HepG2 (cell line): ENCODE measurements around the gene SYTL3. TPM values are rescaled to one million over a fixed set of nuclear protein-coding genes. Genes with fewer than 3 reads are reported as not detected.
A peak's percentile ranks its signal among the peaks of the same experiment; 100 is the strongest.
"Not testable (repeated sequence)": the region's sequence is repeated elsewhere in the genome, so short reads cannot be mapped to it uniquely, and the experiment has no call there.

Source experiments
- ATAC-seq: fragments of 200-7000 bp; cut with Tn5 transposase; 3 replicates; pipeline ENCODE4 v1.9.1; 2020; ENCODE audit warnings: mild to moderate bottlenecking, moderate library complexity
- BruUV-seq: library from RNA; stranded (reverse); fragments of 400-500 nt; replicated peaks from 2 replicates; lab custom pipeline; 2021; lab: Mats Ljungman, UMichigan
- CTCF ChIA-PET: fragments of 300-600 bp; formaldehyde crosslinking; extraction: SDS; loops from one replicate; lab custom pipeline; 2021; ENCODE audit warnings: low total read pairs, inconsistent platforms, low intra/inter-chr PET ratio; lab: Yijun Ruan, JAX
- POLR2A ChIA-PET: fragments of 350-600 bp; sonication (Branson Sonifier 250); formaldehyde crosslinking; loops from one replicate; lab custom pipeline; 2020; ENCODE audit warnings: antibody characterized with exemption, inconsistent platforms; lab: Yijun Ruan, JAX
- DNase-seq: peaks from one replicate; pipeline ENCODE4 v3.0.0-alpha.2; 2015; ENCODE audit warnings: low spot score
- FAIRE-seq: peaks from 3 replicates; lab custom pipeline; 2011; peaks lifted over from hg19 to GRCh38; lab: Jason Lieb, UNC
- H2AFZ ChIP-seq: one replicate; pipeline ENCODE4 v1.6.1; 2011; ENCODE audit warnings: low read length, inconsistent platforms
- H3K27ac ChIP-seq: fragments of 300-600 bp; 3 replicates; pipeline ENCODE4 v1.8.0; 2011; ENCODE audit warnings: mixed run types, mild to moderate bottlenecking, mixed read lengths, low read length, inconsistent platforms; ENCODE audit not compliant: insufficient read depth; ENCODE audit errors: extremely low read length
- H3K27me3 ChIP-seq, 2 experiments: fragments of 200-600 bp in 1 of 2; 2 replicates in 1 of 2; 3 replicates in 1 of 2; pipeline versions ENCODE4 v1.6.0 to v1.8.0; 2011; ENCODE audit warnings: low read length in 2 of 2, mild to moderate bottlenecking in 2 of 2, moderate library complexity in 2 of 2, inconsistent platforms in 1 of 2; ENCODE audit not compliant: insufficient read depth in 2 of 2, control insufficient read depth in 1 of 2
- H3K36me3 ChIP-seq, 2 experiments: fragments of 200-600 bp in 1 of 2; replicated peaks in 1 of 2; 2 replicates in 1 of 2; 3 replicates in 1 of 2; pipeline versions ENCODE4 v1.5.1 to v1.8.0; 2011; ENCODE audit warnings: low read length in 2 of 2, inconsistent platforms in 1 of 2; ENCODE audit not compliant: insufficient read depth in 2 of 2, control insufficient read depth in 1 of 2
- H3K4me1 ChIP-seq: 2 replicates; pipeline ENCODE4 v1.5.1; 2012; ENCODE audit warnings: low read length, inconsistent platforms; ENCODE audit not compliant: insufficient read depth
- H3K4me2 ChIP-seq: 2 replicates; pipeline ENCODE4 v1.6.0; 2011; ENCODE audit warnings: low read depth, low read length, inconsistent platforms
- H3K4me3 ChIP-seq, 3 experiments: fragments of 200-600 bp in 1 of 3; sonication (generic), shearing (Covaris generic) in 1 of 3; replicated peaks in 1 of 3; 2 replicates each; pipeline ENCODE4 v1.5.1; 2011 to 2016; ENCODE audit warnings: low read length in 3 of 3, inconsistent platforms in 2 of 3, low read depth in 2 of 3, mild to moderate bottlenecking in 2 of 3, control low read depth in 1 of 3, mixed read lengths in 1 of 3; ENCODE audit not compliant: insufficient read depth in 1 of 3
- H3K79me2 ChIP-seq: one replicate; pipeline ENCODE4 v1.6.1; 2011; ENCODE audit warnings: low read length, inconsistent platforms; ENCODE audit not compliant: insufficient read depth
- H3K9ac ChIP-seq: 2 replicates; pipeline ENCODE4 v1.6.0; 2011; ENCODE audit warnings: mild to moderate bottlenecking, low read depth, low read length, inconsistent platforms; ENCODE audit not compliant: insufficient read depth
- H3K9me3 ChIP-seq: 2 replicates; pipeline ENCODE4 v1.5.1; 2012; ENCODE audit warnings: mild to moderate bottlenecking, low read length
- H4K20me1 ChIP-seq: 2 replicates; pipeline ENCODE4 v1.6.0; 2011; ENCODE audit warnings: inconsistent platforms, mild to moderate bottlenecking, low read length, moderate library complexity; ENCODE audit not compliant: insufficient read depth
- AGO2 ChIP-seq: fragments of 200-400 bp; formaldehyde crosslinking; optimal IDR thresholded peaks from 2 replicates; pipeline ENCODE3; 2017; ENCODE audit warnings: mild to moderate bottlenecking, low read depth, low read length, moderate library complexity
- GATAD1 ChIP-seq: IDR thresholded peaks from 2 replicates; pipeline ENCODE4 v1.6.1; 2016; ENCODE audit warnings: missing genetic modification reagents, missing compliant biosample characterization
- KDM5B ChIP-seq: sonication (generic); formaldehyde crosslinking; IDR thresholded peaks from 2 replicates; pipeline ENCODE4 v1.4.0; 2020; ENCODE audit warnings: missing genetic modification reagents, mild to moderate bottlenecking, borderline replicate concordance
- MED8 ChIP-seq: sonication (generic); formaldehyde crosslinking; IDR thresholded peaks from 2 replicates; pipeline ENCODE4 v1.8.1; 2023; ENCODE audit warnings: mild to moderate bottlenecking, missing genetic modification reagents; ENCODE audit not compliant: insufficient replicate concordance
- NR0B2 ChIP-seq: sonication (generic); formaldehyde crosslinking; IDR thresholded peaks from 2 replicates; pipeline ENCODE4 v1.4.0; 2020; ENCODE audit warnings: mild to moderate bottlenecking, missing genetic modification reagents
- SMC3 ChIP-seq: IDR thresholded peaks from 2 replicates; pipeline ENCODE4 v1.6.1; 2011; ENCODE audit warnings: low read length, improper control_type of control experiment
- ZBTB33 ChIP-seq: sonication (generic); formaldehyde crosslinking; IDR thresholded peaks from 2 replicates; pipeline ENCODE4 v1.4.0; 2020; ENCODE audit warnings: missing genetic modification reagents
- ZNF207 ChIP-seq: fragments of 450-650 bp; IDR thresholded peaks from 2 replicates; pipeline ENCODE4 v1.6.1; 2016; ENCODE audit warnings: antibody characterized with exemption, borderline replicate concordance
- ZNF24 ChIP-seq: fragments of 450-650 bp; IDR thresholded peaks from 2 replicates; pipeline ENCODE4 v1.6.1; 2017; ENCODE audit warnings: antibody characterized with exemption, mild to moderate bottlenecking
- WGBS: methylation state at CpG from one replicate; pipeline ENCODE4 v1.1.6; 2017; ENCODE audit warnings: low lambda C conversion rate; 5-methylcytosine and 5-hydroxymethylcytosine counted together
- in situ Hi-C: cut with HindIII; loops from 2 replicates; pipeline ENCODE4 v1.10.0; 2017; ENCODE audit warnings: low pct_unique_long_range_greater_than_20kb; ENCODE audit not compliant: extremely low pct_ligation_motif_present
- intact Hi-C: fragments of 100-400 bp; cut with micrococcal nuclease; formaldehyde crosslinking; loops from one replicate; pipeline ENCODE4 v1.10.0; 2022; ENCODE audit not compliant: unreplicated experiment
- polyA plus RNA-seq, 8 experiments: library from polyadenylated mRNA; depleted of rRNA in 3 of 8; stranded (reverse) in 7 of 8; unstranded in 1 of 8; fragments of >200 nt; fragmentation: Illumina TruSeq in 4 of 8; extraction: Trizol in 4 of 8; gene quantifications; 2 replicates each; pipeline versions ENCODE4 v1.2.1 to v1.2.3, GENCODE V29; 2011 to 2016; ENCODE audit warnings: low read depth in 4 of 8, missing spikeins in 1 of 8, mixed read lengths in 1 of 8; ENCODE audit not compliant: insufficient read depth in 1 of 8
- total RNA-seq, 5 experiments: library from RNA; depleted of rRNA; stranded (reverse); fragments of >200 nt; fragmentation: Illumina TruSeq; extraction: Trizol; gene quantifications; 2 replicates each; pipeline ENCODE4 v1.2.3, GENCODE V29; 2016; ENCODE audit warnings: low read depth in 1 of 5
- TF ChIP-seq, protein P1 (sequence below): sonication (generic); formaldehyde crosslinking; IDR thresholded peaks from 2 replicates; pipeline ENCODE4 v1.9.0; 2022; ENCODE audit warnings: low read depth, missing genetic modification reagents
- TF ChIP-seq, protein P2 (sequence below): IDR thresholded peaks from 2 replicates; pipeline ENCODE4 v1.6.1; 2016; ENCODE audit warnings: missing compliant biosample characterization, missing genetic modification reagents, borderline replicate concordance
- TF ChIP-seq, protein P3 (sequence below): sonication (generic); formaldehyde crosslinking; IDR thresholded peaks from 2 replicates; pipeline ENCODE4 v1.5.1; 2020; ENCODE audit warnings: mild to moderate bottlenecking, missing genetic modification reagents, moderate library complexity

The SYTL3 gene
- total and polyA plus RNA-seq, 2 of the 13 experiments (the other 11 are each of a cell fraction or from before 2014, with no cell fraction given): 0.11 to 0.28 TPM

- TF ChIP-seq, protein P1, sequence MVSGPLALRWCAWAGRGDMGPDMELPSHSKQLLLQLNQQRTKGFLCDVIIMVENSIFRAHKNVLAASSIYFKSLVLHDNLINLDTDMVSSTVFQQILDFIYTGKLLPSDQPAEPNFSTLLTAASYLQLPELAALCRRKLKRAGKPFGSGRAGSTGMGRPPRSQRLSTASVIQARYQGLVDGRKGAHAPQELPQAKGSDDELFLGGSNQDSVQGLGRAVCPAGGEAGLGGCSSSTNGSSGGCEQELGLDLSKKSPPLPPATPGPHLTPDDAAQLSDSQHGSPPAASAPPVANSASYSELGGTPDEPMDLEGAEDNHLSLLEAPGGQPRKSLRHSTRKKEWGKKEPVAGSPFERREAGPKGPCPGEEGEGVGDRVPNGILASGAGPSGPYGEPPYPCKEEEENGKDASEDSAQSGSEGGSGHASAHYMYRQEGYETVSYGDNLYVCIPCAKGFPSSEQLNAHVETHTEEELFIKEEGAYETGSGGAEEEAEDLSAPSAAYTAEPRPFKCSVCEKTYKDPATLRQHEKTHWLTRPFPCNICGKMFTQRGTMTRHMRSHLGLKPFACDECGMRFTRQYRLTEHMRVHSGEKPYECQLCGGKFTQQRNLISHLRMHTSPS (CRISPR knock-in tag): no peak
- TF ChIP-seq SMC3: peak; percentile 75; the same call in 1 of the 2 replicates
- TF ChIP-seq GATAD1 (CRISPR knock-in tag): no peak
- no peak for TF ChIP-seq ZNF207
- TF ChIP-seq AGO2: no peak
- peak; percentile 92 for TF ChIP-seq ZNF24
These were observed 44.5 kb upstream of the SYTL3 start (continued) for GRCh38 chr6:158605266-158605878.

- 0 out of 2 replicates have a peak, but pooled peaks have one; percentile 34 for TF ChIP-seq NR0B2 (CRISPR knock-in tag)
- TF ChIP-seq ZBTB33 (CRISPR knock-in tag): peak; percentile 90
- peak; percentile 13 for TF ChIP-seq MED8
- TF ChIP-seq, protein P2, sequence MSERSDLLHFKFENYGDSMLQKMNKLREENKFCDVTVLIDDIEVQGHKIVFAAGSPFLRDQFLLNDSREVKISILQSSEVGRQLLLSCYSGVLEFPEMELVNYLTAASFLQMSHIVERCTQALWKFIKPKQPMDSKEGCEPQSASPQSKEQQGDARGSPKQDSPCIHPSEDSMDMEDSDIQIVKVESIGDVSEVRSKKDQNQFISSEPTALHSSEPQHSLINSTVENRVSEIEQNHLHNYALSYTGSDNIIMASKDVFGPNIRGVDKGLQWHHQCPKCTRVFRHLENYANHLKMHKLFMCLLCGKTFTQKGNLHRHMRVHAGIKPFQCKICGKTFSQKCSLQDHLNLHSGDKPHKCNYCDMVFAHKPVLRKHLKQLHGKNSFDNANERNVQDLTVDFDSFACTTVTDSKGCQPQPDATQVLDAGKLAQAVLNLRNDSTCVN: 0 out of 2 replicates have a peak, but pooled peaks have one; percentile 45
- TF ChIP-seq, protein P3, sequence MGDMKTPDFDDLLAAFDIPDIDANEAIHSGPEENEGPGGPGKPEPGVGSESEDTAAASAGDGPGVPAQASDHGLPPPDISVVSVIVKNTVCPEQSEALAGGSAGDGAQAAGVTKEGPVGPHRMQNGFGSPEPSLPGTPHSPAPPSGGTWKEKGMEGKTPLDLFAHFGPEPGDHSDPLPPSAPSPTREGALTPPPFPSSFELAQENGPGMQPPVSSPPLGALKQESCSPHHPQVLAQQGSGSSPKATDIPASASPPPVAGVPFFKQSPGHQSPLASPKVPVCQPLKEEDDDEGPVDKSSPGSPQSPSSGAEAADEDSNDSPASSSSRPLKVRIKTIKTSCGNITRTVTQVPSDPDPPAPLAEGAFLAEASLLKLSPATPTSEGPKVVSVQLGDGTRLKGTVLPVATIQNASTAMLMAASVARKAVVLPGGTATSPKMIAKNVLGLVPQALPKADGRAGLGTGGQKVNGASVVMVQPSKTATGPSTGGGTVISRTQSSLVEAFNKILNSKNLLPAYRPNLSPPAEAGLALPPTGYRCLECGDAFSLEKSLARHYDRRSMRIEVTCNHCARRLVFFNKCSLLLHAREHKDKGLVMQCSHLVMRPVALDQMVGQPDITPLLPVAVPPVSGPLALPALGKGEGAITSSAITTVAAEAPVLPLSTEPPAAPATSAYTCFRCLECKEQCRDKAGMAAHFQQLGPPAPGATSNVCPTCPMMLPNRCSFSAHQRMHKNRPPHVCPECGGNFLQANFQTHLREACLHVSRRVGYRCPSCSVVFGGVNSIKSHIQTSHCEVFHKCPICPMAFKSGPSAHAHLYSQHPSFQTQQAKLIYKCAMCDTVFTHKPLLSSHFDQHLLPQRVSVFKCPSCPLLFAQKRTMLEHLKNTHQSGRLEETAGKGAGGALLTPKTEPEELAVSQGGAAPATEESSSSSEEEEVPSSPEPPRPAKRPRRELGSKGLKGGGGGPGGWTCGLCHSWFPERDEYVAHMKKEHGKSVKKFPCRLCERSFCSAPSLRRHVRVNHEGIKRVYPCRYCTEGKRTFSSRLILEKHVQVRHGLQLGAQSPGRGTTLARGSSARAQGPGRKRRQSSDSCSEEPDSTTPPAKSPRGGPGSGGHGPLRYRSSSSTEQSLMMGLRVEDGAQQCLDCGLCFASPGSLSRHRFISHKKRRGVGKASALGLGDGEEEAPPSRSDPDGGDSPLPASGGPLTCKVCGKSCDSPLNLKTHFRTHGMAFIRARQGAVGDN (CRISPR knock-in tag): peak; percentile 38; the same call in 1 of the 2 replicates
- 0 out of 2 replicates have a peak, but pooled peaks have one; percentile 21 for TF ChIP-seq KDM5B (CRISPR knock-in tag)
- Histone ChIP-seq H3K79me2 (peaks cover 22% of the 10 kb centered on the region), H4K20me1 (peaks cover 45% of the 10 kb centered on the region), H3K36me3 (peaks cover 62 to 98% of the 10 kb centered on the region in 2 experiments)
- H3K4me3 ChIP-seq, H3K27me3 ChIP-seq, H3K27ac ChIP-seq, ATAC-seq, H3K4me2 ChIP-seq, in situ Hi-C loops, H3K9me3 ChIP-seq, DNase-seq, H2AFZ ChIP-seq, intact Hi-C loops, FAIRE-seq, H3K9ac ChIP-seq, BruUV-seq, H3K4me1 ChIP-seq, POLR2A ChIA-PET: not testable (repeated sequence)
- WGBS: 97% methylated on average over 15 of the region's 15 CpGs
- CTCF ChIA-PET: interaction anchor here (1.4 to 2.5 kb wide), 2 partner anchors 385 to 392 kb away, joined by 5 to 8 read pairs; no protein-coding TSS in a partner anchor
These were observed 43.8 kb upstream of the SYTL3 start for GRCh38 chr6:158606011-158606410.
